ENCODE measurements around the gene CTU2.
"Not testable (repeated sequence)": the region's sequence is repeated elsewhere in the genome, so short reads cannot be mapped to it uniquely, and the experiment has no call there.

Gene CTU2

DNA sequence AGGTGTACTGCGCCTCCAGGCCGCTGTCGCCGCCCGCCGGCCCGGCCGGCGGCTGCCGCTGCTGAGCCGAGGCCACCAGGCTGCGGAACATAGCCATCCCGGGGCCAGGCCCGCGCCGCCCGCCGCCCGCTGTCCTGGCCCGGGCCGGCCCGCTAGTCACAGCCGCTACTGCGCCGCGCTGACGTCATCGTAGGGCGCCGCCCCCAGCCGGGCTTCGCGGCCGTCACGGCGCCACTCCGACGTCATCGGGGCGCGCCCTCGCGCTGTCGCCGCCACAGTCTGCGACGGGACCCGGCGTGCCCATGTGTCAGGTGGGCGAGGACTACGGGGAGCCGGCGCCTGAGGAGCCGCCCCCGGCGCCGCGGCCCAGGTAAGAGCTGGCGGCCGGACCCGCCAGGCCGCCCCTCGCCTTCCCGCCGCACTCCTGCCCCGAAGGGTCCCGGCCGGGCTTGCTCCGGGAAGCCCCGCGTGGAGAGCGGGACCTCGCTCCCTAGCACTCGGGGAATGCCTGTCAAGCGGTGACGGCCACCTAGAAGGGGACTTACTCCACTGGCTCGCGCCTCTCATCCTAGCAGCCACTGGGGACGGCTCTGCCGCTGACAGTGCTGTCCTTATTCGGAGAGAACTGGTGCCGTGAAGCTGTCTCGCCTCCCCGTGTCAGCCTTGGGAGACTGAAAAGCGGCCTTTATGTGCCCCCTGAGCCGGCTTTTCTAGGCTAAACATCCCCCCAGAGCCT, at the start of gene CTU2, which contains the start of gene RNF166:
TSS of gene CTU2 (plus strand) at position 275 of the 736 bp plus-strand sequence. CDS start at position 303, 28 bp downstream.
TSS of gene RNF166 (minus strand) at position 180 of the 736 bp plus-strand sequence. CDS start at position 97, 83 bp downstream.
- peak; percentile 92 for DNase-seq

GRCh38 chr16:88657371-88657770, 48.9 kb upstream of the CTU2 start:
- no peak for DNase-seq

GRCh38 chr16:88658714-88659113, 47.6 kb upstream of the CTU2 start:
- DNase-seq = no peak

DNA sequence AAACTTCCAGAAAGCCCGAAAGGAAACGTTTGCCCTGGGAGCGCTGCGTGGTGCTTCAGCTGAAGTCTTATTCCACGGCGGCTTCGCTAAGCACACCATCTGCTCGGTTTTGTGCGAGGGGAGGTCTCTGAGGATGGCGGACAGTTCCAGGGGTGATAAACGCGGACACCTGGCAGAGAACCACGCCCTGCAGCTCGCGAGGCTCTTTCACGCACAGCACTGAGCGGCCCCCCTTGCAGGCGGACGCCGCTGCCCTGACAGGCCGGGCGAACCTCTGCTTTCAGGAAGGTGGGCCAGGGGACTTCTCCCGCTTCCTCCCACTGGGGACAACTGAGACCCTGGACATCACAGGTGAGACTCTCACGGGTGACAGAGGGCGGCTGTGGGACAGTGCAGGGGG, 47.1 kb upstream of the CTU2 start:
- no peak for DNase-seq

- DNase-seq = no peak
Measured at GRCh38 chr16:88661468-88661867, 44.8 kb upstream of the CTU2 start.

- no peak for DNase-seq
Measured at GRCh38 chr16:88662222-88662842, 44.0 kb upstream of the CTU2 start.

DNA sequence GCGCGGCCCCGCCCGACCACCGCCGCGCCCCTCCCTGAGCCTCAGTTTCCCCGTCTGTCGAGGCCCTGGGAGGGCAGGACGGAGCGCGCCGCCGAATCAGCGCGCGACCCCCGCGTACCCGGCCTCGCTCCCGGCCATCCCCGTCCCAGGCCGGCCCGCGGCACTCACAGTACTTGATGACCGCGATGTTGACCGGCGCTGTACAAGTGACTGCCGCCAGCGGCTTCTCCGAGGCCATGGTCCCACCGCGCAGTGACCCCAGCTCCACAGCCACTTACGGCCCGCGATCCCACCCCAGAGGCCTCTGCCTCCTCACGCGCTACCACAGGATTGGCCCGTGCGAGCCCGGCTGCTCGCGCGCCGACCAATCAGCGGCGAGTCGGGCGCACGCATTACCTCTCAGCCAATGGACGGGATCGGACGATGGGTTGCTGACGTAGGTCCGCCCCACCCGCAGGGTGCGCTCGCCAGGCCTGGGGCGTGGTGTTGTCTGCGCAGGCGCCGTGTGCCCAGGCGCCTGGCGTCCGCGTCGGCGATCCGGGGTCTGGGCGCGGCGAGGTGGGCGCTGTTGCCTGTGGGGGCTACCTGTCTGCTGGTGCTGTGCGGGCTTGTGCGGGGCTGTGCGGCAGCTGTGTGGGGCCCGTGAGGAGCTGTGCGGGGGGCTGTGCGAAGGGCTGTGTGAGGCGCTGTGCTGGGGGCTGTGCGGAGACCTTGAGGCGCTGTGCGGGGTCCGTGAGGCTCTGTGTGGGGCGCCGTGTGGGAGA, 43.3 kb upstream of the CTU2 start, which contains the start of gene MVD:
TSS of gene MVD (minus strand) at position 249 of the 764 bp plus-strand sequence. CDS start at position 238, 11 bp downstream.
- peak; percentile 98 for DNase-seq

DNA sequence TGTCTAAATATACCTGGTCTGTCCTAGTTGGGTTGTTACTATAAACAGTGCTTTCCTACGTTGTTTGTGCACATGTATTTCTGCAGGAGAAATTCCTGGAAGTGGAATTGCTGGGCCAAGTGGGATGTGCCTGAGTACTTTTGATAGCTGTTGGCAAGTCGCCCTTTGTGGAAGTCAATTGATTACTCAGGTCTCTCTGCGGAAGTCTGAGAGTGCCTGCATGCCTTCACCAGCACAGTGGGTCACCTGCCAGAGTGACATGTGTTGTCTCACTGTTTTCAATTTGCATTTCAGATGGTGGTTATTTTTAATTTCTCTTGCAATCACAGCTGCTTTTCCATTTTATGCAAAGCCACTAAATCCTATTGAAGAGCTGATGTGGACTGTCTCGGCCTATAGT, 41.2 kb upstream of the CTU2 start:
- no peak for DNase-seq

GRCh38 chr16:88665570-88665969, 40.7 kb upstream of the CTU2 start:
- no peak for DNase-seq

GRCh38 chr16:88667461-88667860, 38.8 kb upstream of the CTU2 start:
- no peak for DNase-seq

GRCh38 chr16:88669493-88669892, 36.8 kb upstream of the CTU2 start:
- DNase-seq = not testable (repeated sequence)

- DNase-seq = no peak
Measured at GRCh38 chr16:88669980-88670379, 36.3 kb upstream of the CTU2 start.

DNA sequence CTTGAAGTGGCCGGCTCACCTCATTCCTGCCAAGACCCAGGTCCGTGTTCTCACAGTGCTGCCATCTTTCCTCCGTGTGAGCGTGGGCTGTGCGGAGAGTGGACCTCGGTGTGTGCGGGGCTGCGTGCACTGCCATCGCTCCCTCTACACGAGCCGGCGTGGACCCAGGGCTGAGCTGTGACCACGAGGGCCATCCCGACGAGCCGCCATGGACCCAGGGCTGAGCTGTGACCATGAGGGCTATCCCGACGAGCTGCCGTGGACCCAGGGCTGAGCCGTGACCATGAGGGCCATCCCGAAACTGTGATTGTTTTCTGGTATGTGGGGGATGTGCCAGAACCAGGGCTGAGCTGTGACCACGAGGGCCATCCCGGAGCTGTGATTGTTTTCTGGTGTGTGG, 34.5 kb upstream of the CTU2 start:
- DNase-seq = no peak

GRCh38 chr16:88672776-88673175, 33.5 kb upstream of the CTU2 start:
- DNase-seq = no peak

GRCh38 chr16:88673716-88674379, 32.5 kb upstream of the CTU2 start:
- no peak for DNase-seq

DNA sequence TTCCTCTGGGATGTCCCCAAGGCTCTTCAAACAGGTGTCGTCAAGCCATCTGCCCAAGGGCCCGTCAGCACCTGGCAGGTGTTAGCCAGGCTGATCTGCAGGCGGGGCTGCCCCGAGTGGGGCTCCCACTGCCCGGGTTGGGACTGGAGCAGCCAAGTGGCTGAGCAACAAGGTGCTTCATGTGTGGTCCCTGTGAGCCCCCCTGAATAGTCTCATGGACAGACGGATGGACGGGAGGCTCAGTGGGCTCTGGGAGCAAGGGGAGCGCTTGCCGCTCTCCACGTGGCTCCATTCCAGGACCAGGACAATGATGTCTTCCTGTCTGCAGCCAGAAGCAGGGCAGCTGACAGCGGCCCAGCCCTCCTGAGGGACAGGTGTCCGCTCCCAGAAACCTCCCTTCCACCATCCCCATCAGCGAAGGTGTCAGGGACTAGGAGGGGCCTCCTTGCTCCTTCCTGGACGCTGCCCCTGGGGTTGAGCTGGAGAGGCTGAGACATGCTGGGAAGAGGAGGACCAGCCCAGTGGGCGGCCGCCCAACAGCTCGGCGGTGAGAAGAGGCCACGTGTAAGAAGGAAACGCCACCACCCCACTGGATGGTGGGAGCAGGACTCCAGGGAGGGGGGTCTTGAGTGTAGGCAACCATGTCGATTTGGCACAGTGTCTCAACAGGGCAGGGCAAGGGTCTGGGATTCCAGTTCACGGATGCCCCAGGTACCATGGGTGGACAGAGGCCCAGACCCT, 29.6 kb upstream of the CTU2 start:
- no peak for DNase-seq

DNA sequence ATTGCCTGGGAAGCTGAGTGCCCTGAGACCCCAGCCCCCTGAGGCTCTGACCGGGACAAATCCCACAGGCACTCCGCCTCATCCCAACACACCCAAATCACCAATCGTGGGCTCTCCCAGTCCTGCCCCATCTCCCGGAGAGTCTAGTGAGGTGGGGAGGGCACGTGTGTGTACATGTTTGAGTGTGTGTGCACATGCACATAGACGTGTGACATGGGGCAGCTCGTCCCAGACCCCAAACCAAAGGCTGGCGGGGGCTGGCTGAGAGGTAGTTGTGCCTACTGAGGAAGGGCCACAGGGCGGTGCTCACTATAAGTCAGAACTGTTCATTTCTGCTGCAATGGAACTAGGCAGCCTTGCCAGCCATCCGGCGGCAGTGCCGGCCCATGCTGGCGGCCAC, 28.6 kb upstream of the CTU2 start:
- no peak for DNase-seq

GRCh38 chr16:88678224-88678979, 27.9 kb upstream of the CTU2 start:
- DNase-seq = no peak

- DNase-seq = no peak
Measured at GRCh38 chr16:88680554-88681083, 25.7 kb upstream of the CTU2 start.

DNA sequence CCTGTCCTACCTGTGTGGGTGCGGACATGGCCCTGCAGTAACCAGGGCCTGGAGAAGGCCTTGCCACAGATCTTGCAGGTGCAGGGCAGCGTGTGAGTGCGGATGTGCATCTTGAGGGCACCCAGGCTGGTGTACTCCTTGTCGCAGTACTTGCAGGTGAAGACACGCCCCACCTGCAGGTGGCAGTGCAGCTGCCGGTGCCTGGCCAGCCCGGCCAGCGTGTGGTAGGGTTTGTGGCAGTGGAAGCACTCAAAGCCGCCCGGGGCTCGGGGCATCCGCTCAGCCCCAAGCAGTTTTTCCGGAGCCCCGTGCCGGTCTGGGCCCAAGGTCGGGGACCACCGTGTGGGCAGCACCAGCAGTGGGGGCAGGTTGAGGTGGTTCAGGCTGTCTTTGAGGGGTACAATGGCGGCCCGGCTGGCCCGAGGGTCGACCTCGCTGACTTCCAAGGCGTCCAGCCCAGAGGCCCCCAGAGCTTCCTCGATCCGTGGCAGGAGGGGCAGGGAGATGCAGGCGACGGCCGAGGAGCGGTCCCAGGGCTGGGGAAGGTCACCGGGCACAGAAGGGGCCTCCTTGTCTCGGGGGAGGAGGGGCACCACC, 25.1 kb upstream of the CTU2 start:
- DNase-seq = peak; percentile 63

All from activated CD4-positive, alpha-beta T cell treated with anti-CD3 and anti-CD28 coated beads, Interleukin-2, amount 50 U/mL, for 16 hours (primary cell).